ENCODE data around the gene IL17B. TPM values are rescaled to one million over a fixed set of nuclear protein-coding genes. Genes with fewer than 3 reads are reported as not detected.

IL17B gene
- total and polyA plus RNA-seq, 2 of the 8 experiments (the other 6 are each of a cell fraction or from before 2014, with no cell fraction given), result 0.18 TPM; not detected in 1

DNA sequence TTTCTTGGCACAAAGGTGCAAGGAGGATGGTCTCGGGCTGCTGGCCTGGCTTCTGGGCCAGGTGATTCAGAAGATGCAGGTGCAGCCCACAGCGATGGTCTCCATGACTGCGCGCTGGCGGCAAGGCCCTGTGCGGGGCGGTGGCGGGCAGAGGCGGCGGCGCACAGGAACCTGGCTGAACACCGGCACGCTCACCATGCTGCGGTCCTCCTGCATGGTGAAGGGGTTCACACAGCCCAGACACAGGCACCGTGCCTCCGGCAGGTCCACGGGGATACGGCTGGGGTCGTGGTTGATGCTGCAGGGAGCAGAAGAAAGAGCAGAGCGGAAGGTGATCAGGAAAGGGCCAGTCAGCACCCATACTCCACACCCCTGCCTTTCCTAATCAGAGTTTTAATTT, 4.8 kb downstream of the IL17B start (continued):
- no peak for TF ChIP-seq E2F6 (IDR thresholded peaks at IDR 0.05)
- no peak for TF ChIP-seq HDAC6 (IDR thresholded peaks at IDR 0.05; ENCODE audit: low read depth, low read length)
- no peak for TF ChIP-seq TBP (IDR thresholded peaks at IDR 0.05; ENCODE audit: low read depth, low read length)

Data from H1 (cell line).